ENCODE data around the gene MRRF.

DNA sequence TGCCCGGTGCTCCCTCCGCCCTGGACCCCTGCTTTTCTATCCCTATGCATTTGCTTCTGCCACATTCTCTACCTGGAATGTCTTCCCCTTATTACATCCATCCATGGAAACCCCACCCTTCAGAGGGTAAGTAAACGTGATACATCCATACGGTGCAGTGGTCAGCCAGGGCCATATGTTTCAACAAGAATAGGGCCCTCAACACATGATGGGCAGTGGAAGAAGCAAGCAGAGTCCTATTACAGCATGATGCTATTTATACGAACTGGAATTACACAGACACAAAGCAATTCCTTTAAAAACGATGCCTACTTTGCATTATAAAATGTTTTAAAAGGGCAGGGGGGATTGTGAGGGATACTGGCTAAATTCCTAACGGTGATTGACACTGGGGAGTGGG is 68.0 kb downstream of the MRRF start:
- TF ChIP-seq, protein P1, sequence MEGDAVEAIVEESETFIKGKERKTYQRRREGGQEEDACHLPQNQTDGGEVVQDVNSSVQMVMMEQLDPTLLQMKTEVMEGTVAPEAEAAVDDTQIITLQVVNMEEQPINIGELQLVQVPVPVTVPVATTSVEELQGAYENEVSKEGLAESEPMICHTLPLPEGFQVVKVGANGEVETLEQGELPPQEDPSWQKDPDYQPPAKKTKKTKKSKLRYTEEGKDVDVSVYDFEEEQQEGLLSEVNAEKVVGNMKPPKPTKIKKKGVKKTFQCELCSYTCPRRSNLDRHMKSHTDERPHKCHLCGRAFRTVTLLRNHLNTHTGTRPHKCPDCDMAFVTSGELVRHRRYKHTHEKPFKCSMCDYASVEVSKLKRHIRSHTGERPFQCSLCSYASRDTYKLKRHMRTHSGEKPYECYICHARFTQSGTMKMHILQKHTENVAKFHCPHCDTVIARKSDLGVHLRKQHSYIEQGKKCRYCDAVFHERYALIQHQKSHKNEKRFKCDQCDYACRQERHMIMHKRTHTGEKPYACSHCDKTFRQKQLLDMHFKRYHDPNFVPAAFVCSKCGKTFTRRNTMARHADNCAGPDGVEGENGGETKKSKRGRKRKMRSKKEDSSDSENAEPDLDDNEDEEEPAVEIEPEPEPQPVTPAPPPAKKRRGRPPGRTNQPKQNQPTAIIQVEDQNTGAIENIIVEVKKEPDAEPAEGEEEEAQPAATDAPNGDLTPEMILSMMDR (conservative IDR thresholded peaks at IDR 0.05; ENCODE audit: low read length), result no peak
- no peak for TF ChIP-seq EZH2phosphoT487 (IDR thresholded peaks at IDR 0.05; ENCODE audit: borderline replicate concordance)
